ENCODE results near the gene PAX9. TPM values are rescaled to one million over a fixed set of nuclear protein-coding genes. Genes with fewer than 3 reads are reported as not detected.

PAX9 gene
- total RNA-seq, 1 experiment from 2014 or later, result 5.5 TPM

DNA sequence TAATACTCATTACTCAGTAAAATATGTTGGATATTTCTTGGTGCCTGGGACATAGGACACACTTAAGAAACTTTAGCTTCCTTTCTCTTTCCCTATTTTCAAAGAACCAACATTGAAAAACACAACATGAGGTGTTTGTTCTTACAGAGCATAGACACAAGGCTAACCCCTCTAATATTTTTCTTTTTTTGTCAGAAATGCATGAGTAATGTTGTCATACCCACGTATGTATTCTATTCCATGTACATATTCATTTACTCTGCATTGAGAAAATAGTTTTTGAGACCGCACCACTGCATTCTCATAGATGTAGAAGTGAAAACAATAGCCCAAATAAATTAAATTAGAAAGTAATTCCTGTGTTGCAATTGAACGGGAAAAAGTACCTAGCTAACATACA, 13.0 kb downstream of the PAX9 start:
- Mint-ChIP-seq H3K4me3 (ENCODE audit: unreplicated experiment) (no peak overlapping the region), H3K4me1 (ENCODE audit: insufficient read depth, unreplicated experiment) (no peaks in the 10 kb centered on the region), H3K36me3 (ENCODE audit: insufficient read depth, unreplicated experiment) (peaks cover 15% of the 10 kb centered on the region), H3K27ac (ENCODE audit: low read depth, unreplicated experiment) (no peak overlapping the region), H3K27me3 (ENCODE audit: insufficient read depth, unreplicated experiment) (no peaks in the 10 kb centered on the region), H3K9me3 (ENCODE audit: unreplicated experiment) (no peaks in the 10 kb centered on the region)
- no peak for DNase-seq (ENCODE audit: unreplicated experiment)
- no TSS peak for BruUV-seq (replicated peaks)
- intact Hi-C loops (cut with micrococcal nuclease), result no loop called here
- POLR2A ChIA-PET, result no interaction called here
- TF ChIP-seq, protein P1, sequence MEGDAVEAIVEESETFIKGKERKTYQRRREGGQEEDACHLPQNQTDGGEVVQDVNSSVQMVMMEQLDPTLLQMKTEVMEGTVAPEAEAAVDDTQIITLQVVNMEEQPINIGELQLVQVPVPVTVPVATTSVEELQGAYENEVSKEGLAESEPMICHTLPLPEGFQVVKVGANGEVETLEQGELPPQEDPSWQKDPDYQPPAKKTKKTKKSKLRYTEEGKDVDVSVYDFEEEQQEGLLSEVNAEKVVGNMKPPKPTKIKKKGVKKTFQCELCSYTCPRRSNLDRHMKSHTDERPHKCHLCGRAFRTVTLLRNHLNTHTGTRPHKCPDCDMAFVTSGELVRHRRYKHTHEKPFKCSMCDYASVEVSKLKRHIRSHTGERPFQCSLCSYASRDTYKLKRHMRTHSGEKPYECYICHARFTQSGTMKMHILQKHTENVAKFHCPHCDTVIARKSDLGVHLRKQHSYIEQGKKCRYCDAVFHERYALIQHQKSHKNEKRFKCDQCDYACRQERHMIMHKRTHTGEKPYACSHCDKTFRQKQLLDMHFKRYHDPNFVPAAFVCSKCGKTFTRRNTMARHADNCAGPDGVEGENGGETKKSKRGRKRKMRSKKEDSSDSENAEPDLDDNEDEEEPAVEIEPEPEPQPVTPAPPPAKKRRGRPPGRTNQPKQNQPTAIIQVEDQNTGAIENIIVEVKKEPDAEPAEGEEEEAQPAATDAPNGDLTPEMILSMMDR (IDR thresholded peaks at IDR 0.05; ENCODE audit: unreplicated experiment), result no peak
- CTCF ChIA-PET, result interaction anchor here (1.0 kb wide), 1 partner anchor 267 kb away, joined by 3 read pairs; no protein-coding TSS in a partner anchor

DNA sequence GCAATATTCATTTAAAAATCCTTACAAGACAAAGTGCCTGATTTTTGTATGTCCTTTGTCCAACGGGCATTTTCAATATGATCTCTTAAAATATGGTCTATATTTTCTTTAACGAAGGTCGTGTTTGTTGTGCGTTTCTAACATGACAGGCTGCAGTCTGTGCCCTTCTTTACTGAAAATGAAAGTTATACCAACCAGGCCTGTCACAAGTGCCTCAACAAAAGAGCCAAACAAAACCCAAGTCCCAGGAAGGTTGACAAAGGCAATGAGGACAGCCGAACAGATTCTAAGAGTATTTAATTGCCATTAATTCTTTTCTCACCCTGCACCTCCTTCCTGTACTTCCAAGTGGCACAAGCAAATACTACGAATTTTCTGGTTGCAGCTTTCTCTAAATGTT, 13.9 kb downstream of the PAX9 start:
- Mint-ChIP-seq H3K4me3 (ENCODE audit: unreplicated experiment) (no peak overlapping the region), H3K9me3 (ENCODE audit: unreplicated experiment) (no peaks in the 10 kb centered on the region), H3K4me1 (ENCODE audit: insufficient read depth, unreplicated experiment) (no peaks in the 10 kb centered on the region), H3K36me3 (ENCODE audit: insufficient read depth, unreplicated experiment) (peaks cover 15% of the 10 kb centered on the region), H3K27me3 (ENCODE audit: insufficient read depth, unreplicated experiment) (no peaks in the 10 kb centered on the region), H3K27ac (ENCODE audit: low read depth, unreplicated experiment) (no peak overlapping the region)
- intact Hi-C loops (cut with micrococcal nuclease), result no loop called here
- no TSS peak for BruUV-seq (replicated peaks)
- ChIA-PET POLR2A (no interaction called here), CTCF (interaction anchor here (1.2 kb wide), 1 partner anchor 13 kb away, joined by 3 read pairs; no protein-coding TSS in a partner anchor)
- no peak for DNase-seq (ENCODE audit: unreplicated experiment)
- TF ChIP-seq, protein P1 (IDR thresholded peaks at IDR 0.05; ENCODE audit: unreplicated experiment), result no peak

DNA sequence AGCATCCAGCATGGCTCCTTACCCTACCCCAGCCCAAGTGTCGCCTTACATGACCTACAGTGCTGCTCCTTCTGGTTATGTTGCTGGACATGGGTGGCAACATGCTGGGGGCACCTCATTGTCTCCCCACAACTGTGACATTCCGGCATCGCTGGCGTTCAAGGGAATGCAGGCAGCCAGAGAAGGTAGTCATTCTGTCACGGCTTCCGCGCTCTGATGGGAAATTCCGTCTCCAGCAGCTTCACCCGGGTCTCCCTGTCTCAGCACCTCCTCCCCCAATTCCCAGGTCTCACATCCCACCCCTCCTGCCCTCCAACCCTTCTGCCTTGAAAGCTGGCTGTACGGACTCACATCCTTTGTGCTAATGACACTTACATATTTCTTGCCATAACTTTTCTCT, 14.6 kb downstream of the PAX9 start:
- no peak for DNase-seq (ENCODE audit: unreplicated experiment)
- Mint-ChIP-seq H3K27ac (ENCODE audit: low read depth, unreplicated experiment) (no peak overlapping the region), H3K4me1 (ENCODE audit: insufficient read depth, unreplicated experiment) (no peaks in the 10 kb centered on the region), H3K27me3 (ENCODE audit: insufficient read depth, unreplicated experiment) (no peaks in the 10 kb centered on the region), H3K4me3 (ENCODE audit: unreplicated experiment) (no peak overlapping the region), H3K9me3 (ENCODE audit: unreplicated experiment) (no peaks in the 10 kb centered on the region), H3K36me3 (ENCODE audit: insufficient read depth, unreplicated experiment) (peaks cover 15% of the 10 kb centered on the region)
- ChIA-PET CTCF (interaction anchor here (1.2 kb wide), 1 partner anchor 14 kb away, joined by 3 read pairs; no protein-coding TSS in a partner anchor), POLR2A (no interaction called here)
- no TSS peak for BruUV-seq (replicated peaks)
- intact Hi-C loops (cut with micrococcal nuclease), result no loop called here
- TF ChIP-seq, protein P1 (IDR thresholded peaks at IDR 0.05; ENCODE audit: unreplicated experiment), result no peak

DNA sequence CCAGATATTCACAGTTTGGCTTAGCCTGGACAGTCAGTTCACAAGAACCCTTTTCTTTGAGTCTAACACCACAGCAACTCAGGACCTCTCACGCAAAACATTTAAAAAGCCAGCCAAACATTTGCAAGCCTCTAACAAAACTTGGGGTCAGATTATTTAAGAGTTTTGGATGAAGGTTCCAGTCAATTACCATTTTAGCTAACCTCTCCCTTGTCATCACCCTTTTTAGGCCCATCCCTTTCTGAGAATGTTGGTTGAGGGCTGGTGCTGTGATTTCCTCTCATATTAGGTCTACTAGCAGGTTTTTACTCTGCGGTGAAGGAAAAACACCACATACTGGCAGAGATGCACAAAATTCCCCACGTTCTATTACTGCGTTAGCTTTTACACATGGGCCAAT, 20.7 kb downstream of the PAX9 start:
- Mint-ChIP-seq H3K27me3 (ENCODE audit: insufficient read depth, unreplicated experiment) (no peaks in the 10 kb centered on the region), H3K4me1 (ENCODE audit: insufficient read depth, unreplicated experiment) (peaks cover 10% of the 10 kb centered on the region), H3K36me3 (ENCODE audit: insufficient read depth, unreplicated experiment) (peaks cover 4% of the 10 kb centered on the region), H3K9me3 (ENCODE audit: unreplicated experiment) (no peaks in the 10 kb centered on the region), H3K4me3 (ENCODE audit: unreplicated experiment) (no peak overlapping the region), H3K27ac (ENCODE audit: low read depth, unreplicated experiment) (no peak overlapping the region)
- DNase-seq (ENCODE audit: unreplicated experiment), result no peak
- CTCF ChIA-PET, result interaction anchor here (0.7 to 1.0 kb wide), 2 partner anchors 49 to 90 kb away, joined by 3 read pairs; no protein-coding TSS in a partner anchor
- intact Hi-C loops (cut with micrococcal nuclease), result no loop called here
- TF ChIP-seq, protein P1 (IDR thresholded peaks at IDR 0.05; ENCODE audit: unreplicated experiment), result no peak
- BruUV-seq (replicated peaks), result no TSS peak
- POLR2A ChIA-PET, result interaction anchor here (0.7 kb wide), 1 partner anchor 460 kb away, joined by 3 read pairs; no protein-coding TSS in a partner anchor
